ENCODE data around the gene FFAR2.

DNA sequence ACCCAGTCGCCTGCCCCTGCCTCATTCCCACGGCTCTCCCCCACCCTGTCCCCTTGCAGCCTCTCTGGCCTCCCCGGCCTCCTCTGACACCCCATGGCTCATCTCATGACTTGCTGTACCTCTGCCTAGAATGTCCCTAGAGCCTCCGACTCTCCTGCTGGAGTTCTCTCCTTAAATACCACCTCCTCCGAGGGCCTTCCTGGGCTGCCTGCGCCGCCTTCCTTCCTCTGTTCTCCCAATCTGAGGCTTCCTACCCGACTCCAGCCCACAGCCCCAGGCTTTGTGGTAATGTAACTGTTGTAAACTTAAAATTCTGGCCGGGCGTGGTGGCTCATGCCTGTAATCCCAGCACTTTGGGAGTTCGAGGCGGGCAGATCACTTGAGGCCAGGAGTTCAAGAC is 49.5 kb upstream of the FFAR2 start:
- TF ChIP-seq, protein P1, sequence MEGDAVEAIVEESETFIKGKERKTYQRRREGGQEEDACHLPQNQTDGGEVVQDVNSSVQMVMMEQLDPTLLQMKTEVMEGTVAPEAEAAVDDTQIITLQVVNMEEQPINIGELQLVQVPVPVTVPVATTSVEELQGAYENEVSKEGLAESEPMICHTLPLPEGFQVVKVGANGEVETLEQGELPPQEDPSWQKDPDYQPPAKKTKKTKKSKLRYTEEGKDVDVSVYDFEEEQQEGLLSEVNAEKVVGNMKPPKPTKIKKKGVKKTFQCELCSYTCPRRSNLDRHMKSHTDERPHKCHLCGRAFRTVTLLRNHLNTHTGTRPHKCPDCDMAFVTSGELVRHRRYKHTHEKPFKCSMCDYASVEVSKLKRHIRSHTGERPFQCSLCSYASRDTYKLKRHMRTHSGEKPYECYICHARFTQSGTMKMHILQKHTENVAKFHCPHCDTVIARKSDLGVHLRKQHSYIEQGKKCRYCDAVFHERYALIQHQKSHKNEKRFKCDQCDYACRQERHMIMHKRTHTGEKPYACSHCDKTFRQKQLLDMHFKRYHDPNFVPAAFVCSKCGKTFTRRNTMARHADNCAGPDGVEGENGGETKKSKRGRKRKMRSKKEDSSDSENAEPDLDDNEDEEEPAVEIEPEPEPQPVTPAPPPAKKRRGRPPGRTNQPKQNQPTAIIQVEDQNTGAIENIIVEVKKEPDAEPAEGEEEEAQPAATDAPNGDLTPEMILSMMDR (IDR thresholded peaks at IDR 0.05): no peak
- no peak for TF ChIP-seq POLR2A (IDR thresholded peaks at IDR 0.05)
